Measurements from ENCODE around the gene BOK. TPM values are rescaled to one million over a fixed set of nuclear protein-coding genes. Genes with fewer than 3 reads are reported as not detected.
"Not testable (repeated sequence)": the region's sequence is repeated elsewhere in the genome, so short reads cannot be mapped to it uniquely, and the experiment has no call there.

BOK gene
- total and polyA plus RNA-seq, 4 donors: 11.3 to 82.1 (median 44.0) TPM

DNA sequence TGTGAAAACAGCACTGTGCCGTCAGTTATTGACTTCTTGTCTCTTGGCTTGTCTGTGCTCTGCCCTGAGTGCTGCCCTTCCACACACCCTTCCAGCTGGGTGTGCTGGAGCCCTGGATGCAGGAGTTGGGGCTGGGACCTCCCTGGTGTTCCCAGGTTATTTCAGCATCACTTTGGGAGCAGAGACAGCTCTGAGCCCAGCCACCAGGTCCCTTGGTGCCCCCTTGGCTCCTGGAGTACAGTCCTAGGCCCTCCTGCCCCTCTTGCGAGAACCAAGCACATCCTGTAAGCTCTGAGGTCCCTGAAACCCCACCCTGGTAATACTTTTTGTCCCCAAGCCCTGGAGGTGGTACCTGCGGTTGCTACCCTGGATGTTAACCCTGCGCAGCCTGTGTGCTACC lies 24.3 kb downstream of the BOK start:
- DNase-seq (ENCODE audit: low spot score): no peak
- no peak for TF ChIP-seq EGR1 (IDR thresholded peaks at IDR 0.05; ENCODE audit: low read depth in 2 of 2)
- no peak for TF ChIP-seq YY1 (IDR thresholded peaks at IDR 0.05)
- no peak for TF ChIP-seq RXRA (IDR thresholded peaks at IDR 0.05)
- Histone ChIP-seq H3K27ac (ENCODE audit: low read depth in 1 of 2, low read length in 2 of 2) (no peak overlapping the region), H3K4me3 (ENCODE audit: low read depth in 1 of 3, low read length in 3 of 3) (no peak overlapping the region), H3K36me3 (ENCODE audit: control insufficient read depth in 4 of 4, insufficient read depth in 3 of 4, low read depth in 1 of 4, low read length in 3 of 4) (peaks cover 7 to 24% (median 15%) of the 10 kb centered on the region in 4 donors), H3K27me3 (ENCODE audit: control insufficient read depth in 4 of 4, insufficient read depth in 4 of 4, low read length in 3 of 4) (no peaks in the 10 kb centered on the region), H3K9ac (ENCODE audit: low read depth in 1 of 2, low read length in 2 of 2) (no peak overlapping the region), H3K4me1 (ENCODE audit: control insufficient read depth in 4 of 4, insufficient read depth in 4 of 4, low read length in 3 of 4) (peaks cover 0 to 3% (median 0%) of the 10 kb centered on the region in 4 donors), H3K9me3 (ENCODE audit: control insufficient read depth in 4 of 4, low read length in 3 of 4) (peaks cover 0 to 15% (median 2%) of the 10 kb centered on the region in 4 donors)
- WGBS: over 99% methylated on average over 4 of the region's 4 CpGs

DNA sequence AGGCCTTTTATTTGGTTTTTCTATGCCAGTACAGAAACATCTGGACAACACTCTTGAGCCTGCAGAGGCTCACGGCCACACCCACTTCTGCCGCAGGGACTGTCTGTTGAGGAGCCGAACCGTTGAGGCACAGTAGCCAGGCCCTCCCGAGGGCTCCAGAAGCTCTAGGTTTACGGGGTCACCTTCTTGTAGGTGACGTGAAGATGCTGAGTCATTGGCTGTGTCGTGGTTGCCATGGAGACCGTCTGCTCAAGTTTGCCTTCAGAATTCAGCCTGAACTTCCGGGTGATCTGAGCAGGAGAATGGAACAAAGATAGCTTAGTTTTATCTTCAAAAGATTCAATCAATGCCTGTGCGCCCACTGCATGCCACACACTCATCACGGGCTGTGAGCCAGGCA lies 25.9 kb downstream of the BOK start:
- Histone ChIP-seq H3K9me3 (ENCODE audit: control insufficient read depth in 4 of 4, low read length in 3 of 4) (peaks cover 0 to 15% (median 2%) of the 10 kb centered on the region in 4 donors), H3K27me3 (ENCODE audit: control insufficient read depth in 4 of 4, insufficient read depth in 4 of 4, low read length in 3 of 4) (no peaks in the 10 kb centered on the region), H3K27ac (ENCODE audit: low read depth in 1 of 2, low read length in 2 of 2) (no peak overlapping the region), H3K36me3 (ENCODE audit: control insufficient read depth in 4 of 4, insufficient read depth in 3 of 4, low read depth in 1 of 4, low read length in 3 of 4) (peaks cover 7 to 24% (median 17%) of the 10 kb centered on the region in 4 donors), H3K4me3 (ENCODE audit: low read depth in 1 of 3, low read length in 3 of 3) (no peak overlapping the region), H3K4me1 (ENCODE audit: control insufficient read depth in 4 of 4, insufficient read depth in 4 of 4, low read length in 3 of 4) (no peaks in the 10 kb centered on the region), H3K9ac (ENCODE audit: low read depth in 1 of 2, low read length in 2 of 2) (no peak overlapping the region)
- no peak for TF ChIP-seq HNF4A (conservative IDR thresholded peaks at IDR 0.05)
- TF ChIP-seq EGR1 (IDR thresholded peaks at IDR 0.05; ENCODE audit: low read depth in 2 of 2): no peak
- no peak for TF ChIP-seq GABPA (IDR thresholded peaks at IDR 0.05 in 1 of 2, conservative IDR thresholded peaks at IDR 0.05 in 1 of 2)
- no peak for TF ChIP-seq YY1 (IDR thresholded peaks at IDR 0.05)
- no peak for TF ChIP-seq HNF4G (IDR thresholded peaks at IDR 0.05)
- TF ChIP-seq FOXA2 (IDR thresholded peaks at IDR 0.05): no peak
- no peak for DNase-seq (ENCODE audit: low spot score)
- 97% methylated on average over 12 of the region's 12 CpGs for WGBS

DNA sequence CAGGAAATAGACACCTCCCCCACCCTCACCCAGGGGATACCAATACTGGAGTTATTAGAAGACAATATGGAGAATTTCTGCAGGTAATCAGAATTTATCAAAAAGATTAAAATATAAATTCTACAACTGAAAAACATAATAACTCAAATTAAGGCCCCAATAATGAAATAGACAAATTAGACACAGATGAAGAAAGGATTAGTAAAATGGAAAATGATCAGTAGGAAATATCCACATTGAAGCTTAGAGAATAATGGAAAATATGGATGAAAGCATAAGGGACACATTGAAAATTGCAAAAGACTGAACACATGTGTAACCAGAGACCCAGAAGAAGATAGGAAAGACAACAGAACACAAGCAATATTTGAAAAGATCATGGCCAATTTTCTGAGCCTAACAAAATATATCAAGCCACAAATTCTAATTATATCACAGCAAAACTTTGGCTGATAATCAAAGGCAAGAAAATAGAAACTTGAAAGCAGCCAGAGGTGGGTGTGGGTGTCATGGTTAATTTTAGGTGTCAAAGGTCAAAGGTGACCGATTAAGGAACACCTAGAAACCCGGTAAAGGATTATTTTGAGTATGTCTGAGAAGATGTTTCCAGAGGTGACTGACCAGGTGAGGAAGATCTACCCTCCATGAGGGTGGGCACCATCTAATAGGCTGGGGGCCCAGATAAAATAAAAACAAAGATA lies 28.2 kb downstream of the BOK start:
- DNase-seq (ENCODE audit: low spot score): no peak
- H3K9ac ChIP-seq (ENCODE audit: low read depth in 1 of 2, low read length in 2 of 2): no peak overlapping the region
- no peaks in the 10 kb centered on the region for H3K4me1 ChIP-seq (ENCODE audit: control insufficient read depth in 4 of 4, insufficient read depth in 4 of 4, low read length in 3 of 4)
- peaks cover 0 to 15% (median 2%) of the 10 kb centered on the region in 4 donors for H3K9me3 ChIP-seq (ENCODE audit: control insufficient read depth in 4 of 4, low read length in 3 of 4)
- TF ChIP-seq RAD21 (IDR thresholded peaks at IDR 0.05): no peak
- TF ChIP-seq HNF4A (conservative IDR thresholded peaks at IDR 0.05): no peak
- TF ChIP-seq, protein P1, sequence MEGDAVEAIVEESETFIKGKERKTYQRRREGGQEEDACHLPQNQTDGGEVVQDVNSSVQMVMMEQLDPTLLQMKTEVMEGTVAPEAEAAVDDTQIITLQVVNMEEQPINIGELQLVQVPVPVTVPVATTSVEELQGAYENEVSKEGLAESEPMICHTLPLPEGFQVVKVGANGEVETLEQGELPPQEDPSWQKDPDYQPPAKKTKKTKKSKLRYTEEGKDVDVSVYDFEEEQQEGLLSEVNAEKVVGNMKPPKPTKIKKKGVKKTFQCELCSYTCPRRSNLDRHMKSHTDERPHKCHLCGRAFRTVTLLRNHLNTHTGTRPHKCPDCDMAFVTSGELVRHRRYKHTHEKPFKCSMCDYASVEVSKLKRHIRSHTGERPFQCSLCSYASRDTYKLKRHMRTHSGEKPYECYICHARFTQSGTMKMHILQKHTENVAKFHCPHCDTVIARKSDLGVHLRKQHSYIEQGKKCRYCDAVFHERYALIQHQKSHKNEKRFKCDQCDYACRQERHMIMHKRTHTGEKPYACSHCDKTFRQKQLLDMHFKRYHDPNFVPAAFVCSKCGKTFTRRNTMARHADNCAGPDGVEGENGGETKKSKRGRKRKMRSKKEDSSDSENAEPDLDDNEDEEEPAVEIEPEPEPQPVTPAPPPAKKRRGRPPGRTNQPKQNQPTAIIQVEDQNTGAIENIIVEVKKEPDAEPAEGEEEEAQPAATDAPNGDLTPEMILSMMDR (IDR thresholded peaks at IDR 0.05; ENCODE audit: low read depth, low read length, missing input control): no peak
- TF ChIP-seq, protein P2, sequence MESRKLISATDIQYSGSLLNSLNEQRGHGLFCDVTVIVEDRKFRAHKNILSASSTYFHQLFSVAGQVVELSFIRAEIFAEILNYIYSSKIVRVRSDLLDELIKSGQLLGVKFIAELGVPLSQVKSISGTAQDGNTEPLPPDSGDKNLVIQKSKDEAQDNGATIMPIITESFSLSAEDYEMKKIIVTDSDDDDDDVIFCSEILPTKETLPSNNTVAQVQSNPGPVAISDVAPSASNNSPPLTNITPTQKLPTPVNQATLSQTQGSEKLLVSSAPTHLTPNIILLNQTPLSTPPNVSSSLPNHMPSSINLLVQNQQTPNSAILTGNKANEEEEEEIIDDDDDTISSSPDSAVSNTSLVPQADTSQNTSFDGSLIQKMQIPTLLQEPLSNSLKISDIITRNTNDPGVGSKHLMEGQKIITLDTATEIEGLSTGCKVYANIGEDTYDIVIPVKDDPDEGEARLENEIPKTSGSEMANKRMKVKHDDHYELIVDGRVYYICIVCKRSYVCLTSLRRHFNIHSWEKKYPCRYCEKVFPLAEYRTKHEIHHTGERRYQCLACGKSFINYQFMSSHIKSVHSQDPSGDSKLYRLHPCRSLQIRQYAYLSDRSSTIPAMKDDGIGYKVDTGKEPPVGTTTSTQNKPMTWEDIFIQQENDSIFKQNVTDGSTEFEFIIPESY (IDR thresholded peaks at IDR 0.05): no peak
- TF ChIP-seq, protein P3, sequence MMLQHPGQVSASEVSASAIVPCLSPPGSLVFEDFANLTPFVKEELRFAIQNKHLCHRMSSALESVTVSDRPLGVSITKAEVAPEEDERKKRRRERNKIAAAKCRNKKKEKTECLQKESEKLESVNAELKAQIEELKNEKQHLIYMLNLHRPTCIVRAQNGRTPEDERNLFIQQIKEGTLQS (IDR thresholded peaks at IDR 0.05): no peak
- no peak for TF ChIP-seq TAF1 (conservative IDR thresholded peaks at IDR 0.05)
- no peak for TF ChIP-seq SP1 (IDR thresholded peaks at IDR 0.05)
- TF ChIP-seq NR2F2 (IDR thresholded peaks at IDR 0.05): no peak
- no peak for TF ChIP-seq RXRA (IDR thresholded peaks at IDR 0.05)
- no peak for TF ChIP-seq JUND (IDR thresholded peaks at IDR 0.05)
- no peak for TF ChIP-seq FOXA2 (IDR thresholded peaks at IDR 0.05)
- no peak overlapping the region for H3K4me3 ChIP-seq (ENCODE audit: low read depth in 1 of 3, low read length in 3 of 3)
- over 99% methylated on average over 2 of the region's 2 CpGs for WGBS
- H3K27me3 ChIP-seq (ENCODE audit: control insufficient read depth in 4 of 4, insufficient read depth in 4 of 4, low read length in 3 of 4): no peaks in the 10 kb centered on the region
- peaks cover 6 to 24% (median 17%) of the 10 kb centered on the region in 4 donors for H3K36me3 ChIP-seq (ENCODE audit: control insufficient read depth in 4 of 4, insufficient read depth in 3 of 4, low read depth in 1 of 4, low read length in 3 of 4)
- no peak overlapping the region for H3K27ac ChIP-seq (ENCODE audit: low read depth in 1 of 2, low read length in 2 of 2)

DNA sequence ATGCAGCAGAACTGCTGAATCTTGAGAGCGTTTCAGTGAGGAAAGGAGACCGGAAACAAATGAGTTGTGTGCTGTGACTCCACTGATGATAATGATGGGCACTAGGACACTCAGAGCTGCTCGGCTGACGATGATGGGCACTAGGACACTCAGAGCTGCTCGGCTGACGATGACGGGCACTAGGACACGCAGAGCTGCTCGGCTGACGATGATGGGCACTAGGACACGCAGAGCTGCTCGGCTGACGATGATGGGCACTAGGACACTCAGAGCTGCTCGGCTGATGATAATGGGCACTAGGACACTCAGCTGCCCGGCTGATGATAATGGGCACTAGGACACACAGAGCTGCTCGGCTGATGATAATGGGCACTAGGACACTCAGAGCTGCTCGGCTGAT lies 31.3 kb downstream of the BOK start:
- not testable (repeated sequence) for DNase-seq (ENCODE audit: low spot score); H3K27ac ChIP-seq (ENCODE audit: low read depth in 1 of 2, low read length in 2 of 2); H3K4me3 ChIP-seq (ENCODE audit: low read depth in 1 of 3, low read length in 3 of 3); H3K4me1 ChIP-seq (ENCODE audit: control insufficient read depth in 4 of 4, insufficient read depth in 4 of 4, low read length in 3 of 4); H3K9ac ChIP-seq (ENCODE audit: low read depth in 1 of 2, low read length in 2 of 2); H3K27me3 ChIP-seq (ENCODE audit: control insufficient read depth in 4 of 4, insufficient read depth in 4 of 4, low read length in 3 of 4)
- Histone ChIP-seq H3K36me3 (ENCODE audit: control insufficient read depth in 4 of 4, insufficient read depth in 3 of 4, low read depth in 1 of 4, low read length in 3 of 4) (peaks cover 0 to 17% (median 6%) of the 10 kb centered on the region in 4 donors), H3K9me3 (ENCODE audit: control insufficient read depth in 4 of 4, low read length in 3 of 4) (peaks cover 0 to 15% (median 2%) of the 10 kb centered on the region in 4 donors)
- WGBS: 87% methylated on average over 17 of the region's 17 CpGs

All from liver (tissue), 9 donors.